Frontal cortex (tissue), 4 donors: ENCODE results near the gene ATP11B. TPM values are rescaled to one million over a fixed set of nuclear protein-coding genes. Genes with fewer than 3 reads are reported as not detected.

Experiments used
- DNase-seq, 2 donors: peaks; one replicate each; pipeline ENCODE4 v3.0.0; 2012; ENCODE audit warnings: low spot score in 2 of 2
- FAIRE-seq: peaks from 2 replicates; lab custom pipeline; 2012; peaks lifted over from hg19 to GRCh38; lab: Jason Lieb, UNC
- total RNA-seq: library from RNA; depleted of rRNA; stranded (reverse); fragments of >200 nt; gene quantifications from one replicate; pipeline ENCODE4 v1.2.3, GENCODE V29; 2014
- donor health status: control.
- donor health status: control.
- donor health status: control.

Gene ATP11B
- total RNA-seq, 1 donor from 2014 or later = 94.6 TPM

- FAIRE-seq (no peak), DNase-seq (no peak)
Observed at GRCh38 chr3:182902236-182902635, 108.9 kb downstream of the ATP11B start.

- DNase-seq (no peak), FAIRE-seq (no peak)
Observed at GRCh38 chr3:182904164-182904563, 110.9 kb downstream of the ATP11B start.

DNA sequence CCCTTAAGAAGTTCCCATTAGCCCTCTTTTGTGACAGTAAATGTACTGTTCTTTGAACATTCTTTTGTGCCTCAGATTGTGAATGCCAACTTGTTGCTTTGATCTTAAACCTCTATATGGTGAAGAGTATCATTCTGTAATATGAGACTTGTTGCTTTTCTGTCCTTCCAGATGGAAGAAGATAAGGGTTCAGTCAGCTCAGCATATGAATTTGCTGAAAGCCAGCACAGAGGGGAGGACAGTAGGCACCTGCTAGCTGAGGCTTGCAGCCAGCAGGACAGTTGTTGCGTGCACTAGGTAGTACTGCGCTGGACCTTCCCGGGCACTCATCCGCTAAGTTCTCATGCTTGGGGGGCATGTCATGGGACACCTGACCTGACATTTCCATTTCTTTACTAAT lies 112.3 kb downstream of the ATP11B start:
- FAIRE-seq (no peak), DNase-seq (no peak)

- FAIRE-seq (no peak), DNase-seq (no peak)
Observed at GRCh38 chr3:182906036-182906435, 112.7 kb downstream of the ATP11B start.

DNA sequence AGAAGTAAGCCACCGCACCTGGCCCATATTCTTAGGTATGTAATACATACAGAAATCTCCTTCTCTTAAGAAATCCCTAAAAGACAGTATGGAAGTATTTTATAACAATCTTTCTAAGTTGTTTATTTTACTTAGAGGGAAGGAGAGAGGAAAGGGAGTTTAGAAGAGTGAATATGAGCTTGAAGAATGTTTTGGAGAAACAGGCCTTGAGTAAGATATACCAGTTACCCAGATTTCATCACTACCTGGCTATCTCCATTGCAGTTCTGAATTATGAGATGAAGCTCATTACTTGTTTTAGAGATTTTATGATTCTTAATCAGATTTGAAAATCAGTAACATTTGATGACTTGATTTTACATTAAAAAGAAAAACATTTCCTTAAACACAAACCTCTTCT lies 115.2 kb downstream of the ATP11B start:
- FAIRE-seq (no peak), DNase-seq (no peak)

DNA sequence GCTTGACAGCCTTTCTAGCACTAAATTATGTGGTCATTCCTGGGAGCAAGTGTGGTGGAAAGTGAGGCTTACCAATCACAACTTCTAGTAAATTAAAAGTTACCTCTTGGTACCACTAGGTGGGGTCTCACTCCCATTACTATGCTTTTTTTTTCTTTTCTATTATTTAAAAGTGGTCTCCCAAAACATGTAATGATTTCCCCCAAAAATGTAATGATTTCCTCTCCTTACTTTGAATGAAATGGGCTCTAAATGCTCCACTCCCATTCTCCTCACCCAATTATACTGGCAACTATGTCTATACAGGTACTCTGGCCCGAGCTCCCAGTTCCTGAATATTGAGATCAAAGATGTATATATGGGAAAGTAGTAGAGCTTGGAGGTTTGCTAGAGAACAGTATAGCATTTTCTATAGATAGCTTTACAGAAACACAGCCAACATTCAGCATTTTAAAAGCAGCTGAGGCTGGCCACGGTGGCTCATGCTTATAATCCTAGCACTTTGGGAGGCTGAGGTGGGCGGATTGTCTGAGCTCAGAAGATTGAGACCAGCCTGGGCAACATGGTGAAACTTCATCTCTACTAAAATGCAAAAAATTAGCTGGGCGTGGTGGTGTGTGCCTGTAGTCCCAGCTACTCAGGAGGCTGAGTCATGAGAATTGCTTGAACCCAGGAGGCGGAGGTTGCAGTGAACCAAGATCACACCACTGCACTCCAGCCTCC lies 116.2 kb downstream of the ATP11B start:
- FAIRE-seq = no peak
- no peak for DNase-seq

- no peak for FAIRE-seq
Observed at GRCh38 chr3:182910936-182911781, 117.9 kb downstream of the ATP11B start.

DNA sequence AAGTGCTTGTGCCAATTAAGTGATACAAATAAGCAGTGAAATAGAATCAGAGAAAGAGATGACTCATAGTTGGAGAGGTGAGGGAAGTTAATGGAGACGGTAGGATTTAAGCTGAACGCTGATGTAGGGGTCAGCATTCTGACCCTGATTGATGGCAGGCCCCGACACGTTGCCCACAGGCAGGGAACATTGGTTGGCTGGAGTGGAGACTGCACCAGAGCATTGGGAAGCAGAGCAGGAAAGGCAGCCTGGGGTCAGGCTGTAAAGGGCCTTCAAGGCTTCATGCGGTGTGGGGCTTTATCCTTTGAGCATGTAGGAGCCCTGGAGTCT lies 118.4 kb downstream of the ATP11B start:
- DNase-seq (no peak), FAIRE-seq (no peak)

More at GRCh38 chr3:182910936-182911781, 117.9 kb downstream of the ATP11B start:
- DNase-seq = no peak

DNA sequence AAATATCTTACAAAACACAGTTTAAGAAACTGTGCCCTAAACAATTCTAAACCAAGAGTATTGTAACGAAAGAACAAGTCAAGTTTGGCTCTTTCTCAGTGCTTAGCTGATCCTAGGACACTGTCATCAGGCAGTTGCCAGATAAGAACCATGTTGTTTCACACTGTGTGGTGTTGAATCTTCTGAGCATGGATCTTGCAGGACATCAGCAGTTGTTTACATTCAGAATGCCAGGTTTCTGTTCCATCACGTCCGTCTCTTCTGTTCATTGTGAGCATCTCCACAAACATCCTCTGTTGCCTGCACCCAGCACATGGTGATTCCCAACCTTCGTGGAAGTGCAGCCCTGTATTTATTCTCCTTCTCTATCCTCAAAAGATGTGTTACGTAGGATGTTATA lies 119.2 kb downstream of the ATP11B start:
- no peak for DNase-seq
- FAIRE-seq = no peak

GRCh38 chr3:182913889-182914288 lies 120.6 kb downstream of the ATP11B start:
- no peak for FAIRE-seq

DNA sequence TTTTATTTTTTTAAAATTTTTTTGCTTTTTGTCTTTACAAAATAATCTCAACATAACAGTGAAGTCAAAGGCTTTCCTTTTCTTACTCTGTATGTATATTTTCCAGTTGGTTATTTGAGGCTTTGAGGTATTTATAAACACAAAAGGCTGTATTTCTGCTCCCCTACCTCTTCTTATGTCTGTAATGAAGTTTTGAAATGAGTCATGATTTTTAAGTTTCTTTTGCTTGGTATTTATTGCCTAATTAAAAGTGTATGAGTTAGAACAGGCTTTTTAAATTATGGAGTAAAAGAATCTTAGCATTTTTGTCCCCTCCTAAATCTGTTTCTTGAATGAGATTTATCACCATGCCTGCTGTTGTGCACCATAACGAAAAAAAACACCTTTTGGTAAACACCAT lies 121.0 kb downstream of the ATP11B start:
- FAIRE-seq (no peak), DNase-seq (no peak)

More at GRCh38 chr3:182913889-182914288, 120.6 kb downstream of the ATP11B start:
- DNase-seq = no peak

GRCh38 chr3:182917134-182917533 lies 123.8 kb downstream of the ATP11B start:
- DNase-seq = no peak
- FAIRE-seq = no peak

GRCh38 chr3:182919866-182920357 lies 126.6 kb downstream of the ATP11B start:
- FAIRE-seq = no peak
- no peak for DNase-seq

GRCh38 chr3:182920515-182921084 lies 127.3 kb downstream of the ATP11B start:
- FAIRE-seq = no peak
- no peak for DNase-seq

DNA sequence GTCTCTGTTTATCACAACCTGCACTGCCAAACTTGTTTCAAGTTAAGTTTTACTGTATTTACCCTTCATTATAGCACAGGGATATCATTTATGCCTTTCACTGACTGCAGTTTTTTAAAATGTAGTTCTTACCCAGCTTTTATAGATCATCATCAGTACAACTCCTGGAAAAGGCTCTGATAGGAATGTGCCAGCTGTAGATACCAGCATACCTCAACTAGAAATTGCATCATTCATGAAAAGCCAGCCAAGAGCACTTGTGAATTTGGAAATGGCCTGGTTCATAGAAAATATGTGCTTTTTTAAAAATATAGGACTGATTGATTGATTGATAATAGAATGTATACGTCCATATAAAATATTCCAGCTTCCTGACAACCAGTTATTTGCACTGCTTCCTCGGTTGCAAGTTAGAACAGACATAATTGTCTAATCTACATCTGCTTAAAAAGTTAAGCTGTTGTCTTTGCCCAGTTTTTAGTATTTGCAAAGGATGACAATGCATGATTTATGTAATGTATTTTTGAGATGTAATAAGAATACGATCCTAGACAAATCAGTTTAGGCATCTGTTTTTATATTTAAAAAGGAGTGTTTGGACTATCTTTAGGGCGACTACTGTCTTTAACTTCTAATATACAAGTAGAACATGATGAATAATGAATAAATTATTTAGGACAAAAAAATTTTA lies 128.5 kb downstream of the ATP11B start:
- DNase-seq (no peak), FAIRE-seq (no peak)

DNA sequence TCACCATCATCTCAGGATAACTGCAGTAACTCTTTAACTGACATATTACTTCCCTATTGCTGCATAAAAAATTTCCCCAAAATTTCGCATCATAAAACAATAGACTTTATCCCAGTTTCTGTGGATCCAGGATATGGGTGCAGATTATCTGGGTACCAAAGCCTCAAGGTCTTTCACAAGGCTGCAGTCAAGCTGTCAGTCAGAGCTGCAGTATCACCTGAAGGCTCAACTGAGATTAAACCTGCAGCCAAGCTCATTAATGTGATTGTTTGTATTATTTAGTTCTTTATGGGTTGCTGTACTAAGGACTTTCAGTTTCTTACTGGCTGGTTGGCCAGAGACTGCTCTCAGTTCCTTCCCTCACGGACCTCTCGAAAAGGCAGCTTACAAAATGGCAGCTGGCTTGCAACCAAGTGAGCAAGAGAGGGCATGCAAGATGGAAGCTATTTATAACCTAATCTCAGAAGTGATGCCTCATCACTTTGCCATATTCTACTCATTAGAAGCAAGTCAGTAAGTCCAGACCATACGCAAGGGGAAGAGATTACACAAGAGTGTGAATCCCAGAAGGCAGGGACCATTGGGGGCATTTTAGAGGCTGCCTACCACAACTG lies 132.1 kb downstream of the ATP11B start:
- FAIRE-seq (no peak), DNase-seq (no peak)

GRCh38 chr3:182925944-182926337 lies 132.6 kb downstream of the ATP11B start:
- FAIRE-seq (no peak), DNase-seq (no peak)

DNA sequence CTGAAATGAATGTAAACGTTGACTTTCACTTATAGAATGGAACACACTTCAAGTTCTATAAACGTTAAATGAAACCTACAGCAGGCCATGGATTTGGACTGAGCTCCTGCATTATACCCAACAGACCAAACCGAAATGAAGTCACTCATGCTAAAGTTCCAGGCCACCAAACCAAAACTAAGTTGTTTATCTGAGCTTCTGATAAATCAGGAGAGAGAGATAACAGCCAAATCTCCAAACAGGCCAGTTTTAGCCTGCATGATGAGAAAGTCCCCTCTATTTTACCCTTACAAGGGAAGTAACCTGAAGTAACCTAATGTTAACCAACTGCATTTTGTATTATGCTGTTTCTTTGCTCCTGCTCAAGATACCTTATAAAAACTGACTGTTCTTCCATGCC lies 142.5 kb downstream of the ATP11B start:
- no peak for FAIRE-seq

GRCh38 chr3:182936239-182936917 lies 143.1 kb downstream of the ATP11B start:
- no peak for DNase-seq
- no peak for FAIRE-seq

More for the DNA sequence above, 142.5 kb downstream of the ATP11B start:
- no peak for DNase-seq
